WI38 (cell line): ENCODE measurements around the gene GIT2.

Experiments
- H3K4me3 ChIP-seq: 2 replicates; pipeline ENCODE4 v1.5.1; 2011; ENCODE audit warnings: low read depth, mild to moderate bottlenecking, control low read depth, low read length
- TF ChIP-seq, protein P1 (sequence below): IDR thresholded peaks from 2 replicates; pipeline ENCODE4 v1.5.1; 2012; ENCODE audit warnings: low read depth, mild to moderate bottlenecking, control low read depth, low read length

The GIT2 gene

GRCh38 chr12:109961612-109962011, 34.6 kb downstream of the GIT2 start:
- TF ChIP-seq, protein P1, sequence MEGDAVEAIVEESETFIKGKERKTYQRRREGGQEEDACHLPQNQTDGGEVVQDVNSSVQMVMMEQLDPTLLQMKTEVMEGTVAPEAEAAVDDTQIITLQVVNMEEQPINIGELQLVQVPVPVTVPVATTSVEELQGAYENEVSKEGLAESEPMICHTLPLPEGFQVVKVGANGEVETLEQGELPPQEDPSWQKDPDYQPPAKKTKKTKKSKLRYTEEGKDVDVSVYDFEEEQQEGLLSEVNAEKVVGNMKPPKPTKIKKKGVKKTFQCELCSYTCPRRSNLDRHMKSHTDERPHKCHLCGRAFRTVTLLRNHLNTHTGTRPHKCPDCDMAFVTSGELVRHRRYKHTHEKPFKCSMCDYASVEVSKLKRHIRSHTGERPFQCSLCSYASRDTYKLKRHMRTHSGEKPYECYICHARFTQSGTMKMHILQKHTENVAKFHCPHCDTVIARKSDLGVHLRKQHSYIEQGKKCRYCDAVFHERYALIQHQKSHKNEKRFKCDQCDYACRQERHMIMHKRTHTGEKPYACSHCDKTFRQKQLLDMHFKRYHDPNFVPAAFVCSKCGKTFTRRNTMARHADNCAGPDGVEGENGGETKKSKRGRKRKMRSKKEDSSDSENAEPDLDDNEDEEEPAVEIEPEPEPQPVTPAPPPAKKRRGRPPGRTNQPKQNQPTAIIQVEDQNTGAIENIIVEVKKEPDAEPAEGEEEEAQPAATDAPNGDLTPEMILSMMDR: no peak
- no peak overlapping the region for H3K4me3 ChIP-seq

- TF ChIP-seq, protein P1: no peak
- H3K4me3 ChIP-seq: no peak overlapping the region
Measured at GRCh38 chr12:109961201-109961600, 35.0 kb downstream of the GIT2 start.

DNA sequence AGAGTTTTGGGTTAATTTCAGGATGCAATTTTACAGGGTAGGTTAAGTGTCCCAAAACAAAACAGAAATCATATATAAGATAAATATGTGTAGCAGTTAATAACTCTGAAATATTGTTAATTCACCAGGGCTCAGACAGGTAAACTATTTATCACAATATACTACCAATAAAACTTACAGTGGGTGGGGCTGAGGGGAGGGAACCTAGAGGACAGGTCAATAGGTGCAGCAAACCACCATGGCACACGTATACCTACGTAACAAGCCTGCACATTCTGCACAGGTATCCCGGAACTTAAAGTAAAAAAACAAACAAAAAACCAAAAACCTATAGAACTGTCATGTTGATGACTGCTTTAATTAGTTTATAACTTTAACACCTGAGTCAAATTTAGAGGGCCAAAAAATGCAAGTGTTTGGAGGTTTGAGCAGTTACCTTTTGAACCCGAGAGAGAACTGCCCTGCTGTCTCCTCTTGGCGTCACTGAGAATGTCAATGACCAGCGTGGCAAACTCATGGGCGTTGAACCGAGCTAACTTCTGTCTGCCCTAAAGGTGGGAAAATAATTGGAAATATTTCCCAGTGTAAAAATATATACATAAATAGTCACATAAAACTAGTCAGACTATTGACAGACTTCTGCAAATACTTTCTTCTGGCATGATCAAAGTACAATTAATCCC, 36.6 kb downstream of the GIT2 start:
- no peak overlapping the region for H3K4me3 ChIP-seq
- TF ChIP-seq, protein P1: no peak

GRCh38 chr12:109958374-109958773, 37.8 kb downstream of the GIT2 start:
- TF ChIP-seq, protein P1: no peak

GRCh38 chr12:109953656-109954055, 42.5 kb downstream of the GIT2 start:
- TF ChIP-seq, protein P1: no peak

More at GRCh38 chr12:109958374-109958773, 37.8 kb downstream of the GIT2 start:
- H3K4me3 ChIP-seq: no peak overlapping the region

GRCh38 chr12:109952873-109953272, 43.3 kb downstream of the GIT2 start:
- TF ChIP-seq, protein P1: no peak
- H3K4me3 ChIP-seq: no peak overlapping the region

More at GRCh38 chr12:109953656-109954055, 42.5 kb downstream of the GIT2 start:
- H3K4me3 ChIP-seq: no peak overlapping the region

GRCh38 chr12:109952160-109952858, 43.9 kb downstream of the GIT2 start:
- TF ChIP-seq, protein P1: no peak
- H3K4me3 ChIP-seq: no peak overlapping the region
